OCI-LY1 (cell line): ENCODE data around the gene FHOD3.

ENCODE experiments used
- CTCF ChIP-seq: fragments of 200-600 bp; sonication (generic), shearing (Covaris generic); IDR thresholded peaks from 2 replicates; pipeline ENCODE4 v1.5.1; 2017; ENCODE audit warnings: mild to moderate bottlenecking, antibody characterized with exemption, low read length, moderate library complexity, mixed read lengths
- EZH2 ChIP-seq: fragments of 200-600 bp; sonication (generic), shearing (Covaris generic); IDR thresholded peaks from 2 replicates; pipeline ENCODE4 v1.8.0; 2017; ENCODE audit warnings: borderline replicate concordance, mixed run types, mild to moderate bottlenecking, antibody characterized with exemption, low read length, moderate library complexity, mixed read lengths

- no peak for TF ChIP-seq CTCF
- TF ChIP-seq EZH2: no peak
Observed at GRCh38 chr18:36477776-36478175, 180.3 kb downstream of the FHOD3 start.
